ENCODE measurements around the gene SLC35F3.

DNA sequence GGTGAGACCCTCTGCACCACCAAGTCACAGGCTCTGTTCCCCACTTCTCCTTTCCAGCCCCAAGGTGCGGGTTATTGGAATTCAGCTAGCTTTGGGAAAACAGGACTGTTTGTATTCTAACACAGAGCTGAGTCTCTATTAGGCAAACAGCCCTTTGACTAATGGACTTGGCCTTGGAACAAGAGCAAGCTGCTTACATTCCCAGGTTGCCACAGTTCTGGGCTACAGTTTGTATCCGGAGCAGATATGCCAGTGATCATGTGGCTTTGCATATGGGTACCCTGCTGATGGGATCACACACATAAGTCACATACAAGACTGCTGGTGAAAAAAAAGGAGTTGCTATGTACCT is 358.3 kb downstream of the SLC35F3 start:
- TF ChIP-seq, protein P1, sequence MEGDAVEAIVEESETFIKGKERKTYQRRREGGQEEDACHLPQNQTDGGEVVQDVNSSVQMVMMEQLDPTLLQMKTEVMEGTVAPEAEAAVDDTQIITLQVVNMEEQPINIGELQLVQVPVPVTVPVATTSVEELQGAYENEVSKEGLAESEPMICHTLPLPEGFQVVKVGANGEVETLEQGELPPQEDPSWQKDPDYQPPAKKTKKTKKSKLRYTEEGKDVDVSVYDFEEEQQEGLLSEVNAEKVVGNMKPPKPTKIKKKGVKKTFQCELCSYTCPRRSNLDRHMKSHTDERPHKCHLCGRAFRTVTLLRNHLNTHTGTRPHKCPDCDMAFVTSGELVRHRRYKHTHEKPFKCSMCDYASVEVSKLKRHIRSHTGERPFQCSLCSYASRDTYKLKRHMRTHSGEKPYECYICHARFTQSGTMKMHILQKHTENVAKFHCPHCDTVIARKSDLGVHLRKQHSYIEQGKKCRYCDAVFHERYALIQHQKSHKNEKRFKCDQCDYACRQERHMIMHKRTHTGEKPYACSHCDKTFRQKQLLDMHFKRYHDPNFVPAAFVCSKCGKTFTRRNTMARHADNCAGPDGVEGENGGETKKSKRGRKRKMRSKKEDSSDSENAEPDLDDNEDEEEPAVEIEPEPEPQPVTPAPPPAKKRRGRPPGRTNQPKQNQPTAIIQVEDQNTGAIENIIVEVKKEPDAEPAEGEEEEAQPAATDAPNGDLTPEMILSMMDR (IDR thresholded peaks at IDR 0.05; ENCODE audit: low read depth, low read length, poor library complexity, severe bottlenecking) = no peak
- no peak for TF ChIP-seq EZH2phosphoT487 (IDR thresholded peaks at IDR 0.05; ENCODE audit: borderline replicate concordance, low read length)
